AG04449 (cell line): ENCODE data around the gene LRRC4B.
A peak's percentile ranks its signal among the peaks of the same experiment; 100 is the strongest.
"Not testable (repeated sequence)": the region's sequence is repeated elsewhere in the genome, so short reads cannot be mapped to it uniquely, and the experiment has no call there.

Experiments
- CTCF ChIA-PET: fragments of 350-600 bp; formaldehyde crosslinking; extraction: SDS; loops from one replicate; lab custom pipeline; 2021; ENCODE audit warnings: antibody characterized with exemption; lab: Yijun Ruan, JAX
- POLR2A ChIA-PET: fragments of 400-600, 350-600 bp; formaldehyde crosslinking; extraction: SDS; loops from one replicate; lab custom pipeline; 2020; ENCODE audit warnings: antibody characterized with exemption, inconsistent platforms; lab: Yijun Ruan, JAX
- DNase-seq: peaks from one replicate; pipeline ENCODE4 v3.0.0-alpha.2; 2010; ENCODE audit warnings: low read depth, low spot score
- H3K4me3 ChIP-seq: 2 replicates; pipeline ENCODE4 v1.5.1; 2011; ENCODE audit warnings: low read depth, mild to moderate bottlenecking, control low read depth, low read length
- TF ChIP-seq, protein P1 (sequence below): IDR thresholded peaks from one replicate; pipeline ENCODE4 v1.5.1; 2011; ENCODE audit warnings: mild to moderate bottlenecking, moderate library complexity, low read length, control low read depth, inconsistent platforms; ENCODE audit not compliant: insufficient read depth; ENCODE audit errors: missing control alignments

LRRC4B gene, protein sequence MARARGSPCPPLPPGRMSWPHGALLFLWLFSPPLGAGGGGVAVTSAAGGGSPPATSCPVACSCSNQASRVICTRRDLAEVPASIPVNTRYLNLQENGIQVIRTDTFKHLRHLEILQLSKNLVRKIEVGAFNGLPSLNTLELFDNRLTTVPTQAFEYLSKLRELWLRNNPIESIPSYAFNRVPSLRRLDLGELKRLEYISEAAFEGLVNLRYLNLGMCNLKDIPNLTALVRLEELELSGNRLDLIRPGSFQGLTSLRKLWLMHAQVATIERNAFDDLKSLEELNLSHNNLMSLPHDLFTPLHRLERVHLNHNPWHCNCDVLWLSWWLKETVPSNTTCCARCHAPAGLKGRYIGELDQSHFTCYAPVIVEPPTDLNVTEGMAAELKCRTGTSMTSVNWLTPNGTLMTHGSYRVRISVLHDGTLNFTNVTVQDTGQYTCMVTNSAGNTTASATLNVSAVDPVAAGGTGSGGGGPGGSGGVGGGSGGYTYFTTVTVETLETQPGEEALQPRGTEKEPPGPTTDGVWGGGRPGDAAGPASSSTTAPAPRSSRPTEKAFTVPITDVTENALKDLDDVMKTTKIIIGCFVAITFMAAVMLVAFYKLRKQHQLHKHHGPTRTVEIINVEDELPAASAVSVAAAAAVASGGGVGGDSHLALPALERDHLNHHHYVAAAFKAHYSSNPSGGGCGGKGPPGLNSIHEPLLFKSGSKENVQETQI

GRCh38 chr19:50567882-50568727, at the start of gene LRRC4B:
LRRC4B (minus strand) TSS chr19:50568435; CDS start chr19:50548838, 19,597 bp downstream.
- DNase-seq: no peak
- H3K4me3 ChIP-seq: no peak within 1 kb of the TSS
- TF ChIP-seq, protein P1, sequence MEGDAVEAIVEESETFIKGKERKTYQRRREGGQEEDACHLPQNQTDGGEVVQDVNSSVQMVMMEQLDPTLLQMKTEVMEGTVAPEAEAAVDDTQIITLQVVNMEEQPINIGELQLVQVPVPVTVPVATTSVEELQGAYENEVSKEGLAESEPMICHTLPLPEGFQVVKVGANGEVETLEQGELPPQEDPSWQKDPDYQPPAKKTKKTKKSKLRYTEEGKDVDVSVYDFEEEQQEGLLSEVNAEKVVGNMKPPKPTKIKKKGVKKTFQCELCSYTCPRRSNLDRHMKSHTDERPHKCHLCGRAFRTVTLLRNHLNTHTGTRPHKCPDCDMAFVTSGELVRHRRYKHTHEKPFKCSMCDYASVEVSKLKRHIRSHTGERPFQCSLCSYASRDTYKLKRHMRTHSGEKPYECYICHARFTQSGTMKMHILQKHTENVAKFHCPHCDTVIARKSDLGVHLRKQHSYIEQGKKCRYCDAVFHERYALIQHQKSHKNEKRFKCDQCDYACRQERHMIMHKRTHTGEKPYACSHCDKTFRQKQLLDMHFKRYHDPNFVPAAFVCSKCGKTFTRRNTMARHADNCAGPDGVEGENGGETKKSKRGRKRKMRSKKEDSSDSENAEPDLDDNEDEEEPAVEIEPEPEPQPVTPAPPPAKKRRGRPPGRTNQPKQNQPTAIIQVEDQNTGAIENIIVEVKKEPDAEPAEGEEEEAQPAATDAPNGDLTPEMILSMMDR: no peak
- ChIA-PET CTCF (no interaction called here), POLR2A (no interaction called here)

GRCh38 chr19:50612504-50613404, 44.5 kb upstream of the LRRC4B start:
- DNase-seq, H3K4me3 ChIP-seq: not testable (repeated sequence)
- ChIA-PET CTCF (interaction anchor here (1.1 kb wide), 1 partner anchor 57 kb away, joined by 3 read pairs; no protein-coding TSS in a partner anchor), POLR2A (interaction anchor here (0.6 kb wide), 1 partner anchor 43 kb away, joined by 3 read pairs; no protein-coding TSS in a partner anchor)

DNA sequence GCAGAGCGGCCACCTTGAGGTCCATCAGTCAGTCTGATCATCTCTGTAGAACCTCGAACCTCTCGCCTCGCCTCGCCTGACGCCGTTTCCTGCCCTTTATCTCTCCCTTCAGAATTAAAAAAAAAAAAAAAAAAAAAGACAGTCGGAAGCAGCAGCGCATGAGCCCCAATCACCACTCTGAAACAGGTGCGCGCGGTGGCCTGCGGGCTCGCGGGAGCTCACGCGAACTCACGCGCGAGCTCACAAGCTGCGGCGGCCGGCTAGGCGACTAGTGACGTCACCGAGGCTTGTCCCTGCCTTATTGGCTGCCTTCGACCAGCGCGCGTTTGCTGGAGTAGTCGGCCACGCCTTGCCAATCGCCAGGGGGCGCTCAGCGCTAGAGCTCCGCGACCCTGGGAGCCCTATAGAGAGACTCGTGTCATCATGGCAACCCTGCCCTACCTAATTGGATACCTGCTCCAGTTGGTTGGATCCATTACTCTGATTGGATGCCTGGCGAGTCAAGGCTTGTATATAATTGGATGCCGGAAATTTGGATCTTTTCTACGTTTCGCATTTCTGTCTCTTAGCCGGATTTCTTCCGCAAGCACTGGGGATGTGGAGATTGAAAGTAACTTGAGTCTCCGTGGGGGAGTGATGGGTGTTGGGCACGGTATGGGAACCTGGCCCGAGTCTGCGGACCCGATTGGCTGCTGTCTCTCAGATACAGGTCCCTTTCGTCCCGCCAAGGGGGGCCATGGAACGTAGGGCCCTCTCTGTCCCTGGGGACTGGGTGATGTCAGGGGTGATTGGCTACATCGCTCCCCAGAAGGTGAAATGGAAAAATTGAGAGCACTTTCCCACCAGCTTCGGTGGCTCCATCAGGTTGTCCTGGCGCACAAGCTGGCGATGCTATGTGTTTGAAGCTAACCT, 39.9 kb upstream of the LRRC4B start:
- TF ChIP-seq, protein P1: peak; percentile 54
- no peak overlapping the region for H3K4me3 ChIP-seq
- CTCF ChIA-PET: interaction anchor here (0.8 to 2.1 kb wide), 5 partner anchors 62 to 670 kb away, joined by 3 to 5 read pairs (median 4); no protein-coding TSS in a partner anchor
- DNase-seq: peak; percentile 0
- POLR2A ChIA-PET: no interaction called here

DNA sequence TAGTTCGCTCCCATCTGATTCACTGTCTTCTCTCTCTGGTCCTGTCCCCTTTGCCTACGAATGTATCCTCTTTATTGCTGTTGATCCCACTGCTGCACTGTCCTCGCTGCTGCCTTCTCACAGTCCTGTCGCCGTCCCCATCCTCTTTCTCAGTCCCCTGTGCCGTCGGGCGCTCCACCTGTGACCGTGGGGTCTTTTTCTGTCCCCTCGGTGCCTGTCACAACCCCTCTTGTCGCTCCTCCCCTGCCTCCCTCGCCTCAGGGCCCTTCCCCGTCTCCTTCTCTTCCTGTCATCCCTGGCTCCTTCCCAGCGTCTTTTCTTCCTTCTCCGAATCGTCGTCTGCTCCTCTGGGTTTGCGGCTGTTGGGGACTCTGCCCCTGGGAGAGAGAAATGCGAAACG, 39.2 kb upstream of the LRRC4B start:
- no peak for DNase-seq
- TF ChIP-seq, protein P1: no peak
- ChIA-PET POLR2A (no interaction called here), CTCF (interaction anchor here (0.8 to 2.1 kb wide), 5 partner anchors 62 to 669 kb away, joined by 3 to 5 read pairs (median 4); no protein-coding TSS in a partner anchor)
- no peak overlapping the region for H3K4me3 ChIP-seq

- POLR2A ChIA-PET, H3K4me3 ChIP-seq, DNase-seq: not testable (repeated sequence)
- CTCF ChIA-PET: interaction anchor here (0.8 to 1.9 kb wide), 2 partner anchors 176 to 668 kb away, joined by 3 to 5 read pairs; no protein-coding TSS in a partner anchor
These were observed 38.0 kb upstream of the LRRC4B start for GRCh38 chr19:50606059-50606836.

DNA sequence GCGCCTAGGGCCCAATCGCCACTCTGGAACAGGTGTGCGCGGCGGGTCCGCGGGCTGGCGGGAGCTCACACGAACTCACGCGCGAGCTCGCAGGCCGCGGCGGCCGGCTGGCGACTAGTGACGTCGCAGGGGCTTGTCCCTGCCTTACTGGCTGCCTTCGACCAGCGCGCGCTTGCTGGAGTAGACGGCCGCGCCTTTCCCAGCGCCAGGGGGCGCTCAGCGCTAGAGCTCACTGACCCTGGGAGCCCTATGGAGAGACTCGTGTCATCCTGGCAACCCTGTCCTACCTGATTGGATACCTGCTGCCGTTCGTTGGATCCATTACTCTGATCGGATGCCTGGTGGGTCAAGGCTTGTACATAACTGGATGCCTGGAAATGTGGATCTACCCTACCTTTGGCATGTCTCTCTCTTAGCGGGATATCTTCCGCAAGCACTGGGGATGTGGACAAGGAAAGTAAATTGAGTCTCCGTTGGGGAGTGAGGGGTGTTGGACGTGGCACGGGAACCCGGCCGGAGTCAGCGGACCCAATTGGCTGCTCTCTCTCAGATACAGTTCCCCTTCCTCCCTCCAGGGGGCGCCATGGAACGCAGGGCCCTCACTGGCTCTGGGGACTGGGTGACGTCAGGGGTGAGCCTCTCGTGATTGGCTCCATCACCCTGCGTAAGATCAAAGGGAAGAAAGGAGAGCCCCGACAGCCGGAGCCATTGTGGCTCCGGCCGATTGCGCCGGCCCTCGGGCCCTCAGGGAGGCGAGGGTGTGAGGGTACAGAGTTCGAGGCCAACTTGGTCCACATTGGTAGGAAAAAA, 36.2 kb upstream of the LRRC4B start:
- CTCF ChIA-PET, POLR2A ChIA-PET, DNase-seq, H3K4me3 ChIP-seq: not testable (repeated sequence)
